PFSK-1 (cell line): ENCODE results near the gene BRWD1.

Experiments used
- SIN3A ChIP-seq: IDR thresholded peaks from 2 replicates; pipeline ENCODE4 v1.6.1; 2012; ENCODE audit warnings: mild to moderate bottlenecking, low read length, moderate library complexity, borderline replicate concordance; ENCODE audit not compliant: insufficient read depth
- TAF1 ChIP-seq: IDR thresholded peaks from 2 replicates; pipeline ENCODE4 v1.6.1; 2012; ENCODE audit warnings: low read length, control low read depth, borderline replicate concordance; ENCODE audit not compliant: insufficient read depth

DNA sequence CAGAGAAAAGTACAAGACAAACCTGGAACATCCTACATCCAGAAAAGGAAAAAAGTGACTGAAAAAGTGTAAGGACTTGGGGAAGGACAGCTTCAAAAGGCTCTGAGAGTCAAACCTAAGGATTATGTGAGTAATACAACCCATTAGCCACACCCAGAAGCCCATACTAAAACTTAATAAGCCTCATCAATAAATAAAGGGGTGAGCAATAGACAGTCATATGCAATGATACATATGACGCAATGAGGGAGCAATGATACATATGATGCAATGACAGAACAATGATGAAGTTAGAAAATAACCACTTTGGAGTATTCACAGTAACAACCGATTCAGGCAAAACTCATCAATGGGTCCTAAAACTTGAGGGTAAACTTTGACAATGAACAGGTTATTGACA, 50.1 kb downstream of the BRWD1 start:
- no peak for TF ChIP-seq SIN3A
- TF ChIP-seq TAF1: no peak
